ENCODE data around the gene TANK. TPM values are rescaled to one million over a fixed set of nuclear protein-coding genes. Genes with fewer than 3 reads are reported as not detected.

The TANK gene
- total and polyA plus RNA-seq, 2 donors (not counting 3 experiments of a cell fraction or from before 2014, with no cell fraction given), result 33.3 to 83.2 TPM

GRCh38 chr2:161269111-161269510 lies 108.9 kb downstream of the TANK start:
- TF ChIP-seq GATA2 (IDR thresholded peaks at IDR 0.05; ENCODE audit: insufficient read depth, insufficient read length, low read depth, low read length) (no peak), POLR2A (IDR thresholded peaks at IDR 0.05; ENCODE audit: low read depth, low read length) (no peak), MYC (IDR thresholded peaks at IDR 0.05; ENCODE audit: low read depth, low read length) (no peak), MAX (IDR thresholded peaks at IDR 0.05; ENCODE audit: insufficient read depth, insufficient read length) (no peak), FOS (IDR thresholded peaks at IDR 0.05; ENCODE audit: borderline replicate concordance, insufficient read depth, low read length) (no peak), CTCF (IDR thresholded peaks at IDR 0.05; ENCODE audit: extremely low read depth in 1 of 2, insufficient read depth in 1 of 2, low read depth in 1 of 2, low read length in 2 of 2) (no peak), POLR2AphosphoS5 (IDR thresholded peaks at IDR 0.05; ENCODE audit: insufficient read depth, low read depth, low read length) (no peak), JUN (IDR thresholded peaks at IDR 0.05; ENCODE audit: borderline replicate concordance, insufficient read depth, insufficient read length, low read depth) (no peak), EZH2 (IDR thresholded peaks at IDR 0.05; ENCODE audit: borderline replicate concordance, low read depth, low read length, severe bottlenecking) (no peak)
- H3K27ac ChIP-seq (ENCODE audit: insufficient read depth, low read depth, low read length), result no peak overlapping the region
- H3K9ac ChIP-seq (replicated peaks; ENCODE audit: extremely low read depth, insufficient read depth, low read length), result no peak overlapping the region
- no peaks in the 10 kb centered on the region for H3K79me2 ChIP-seq (ENCODE audit: control insufficient read depth, insufficient read depth, low read length)
- no peak overlapping the region for H3K4me2 ChIP-seq (ENCODE audit: insufficient read depth, low read length)
- intact Hi-C loops (cut with micrococcal nuclease) (no loop called here), dilution Hi-C loops (cut with MboI; ENCODE audit: extremely low pct_ligation_motif_present, low sequenced_read_pairs) (no loop called here)
- no peak for DNase-seq (ENCODE audit: low read depth, low spot score)
- H3K4me3 ChIP-seq (replicated peaks in 1 of 3; ENCODE audit: insufficient read depth in 1 of 3, low read depth in 1 of 3, low read length in 3 of 3), result no peak overlapping the region
- H3K4me1 ChIP-seq (ENCODE audit: control insufficient read depth, extremely low read depth, insufficient read depth, low read length), result no peaks in the 10 kb centered on the region
- FAIRE-seq, result no peak
- H3K9me1 ChIP-seq (replicated peaks; ENCODE audit: control insufficient read depth, extremely low read depth, insufficient read depth, low read length), result no peaks in the 10 kb centered on the region
- H2AFZ ChIP-seq (ENCODE audit: low read depth, low read length), result no peak overlapping the region
- POLR2A ChIA-PET, result no interaction called here
- no peaks in the 10 kb centered on the region for H3K27me3 ChIP-seq (ENCODE audit: control insufficient read depth in 2 of 2, insufficient read depth in 2 of 2, low read length in 2 of 2)
- H3K9me3 ChIP-seq (replicated peaks; ENCODE audit: control insufficient read depth, insufficient read depth, low read length), result no peaks in the 10 kb centered on the region
- no TSS peak for BruUV-seq (replicated peaks)
- CTCF ChIA-PET, result interaction anchor here (1.3 to 2.9 kb wide), 2 partner anchors 15 to 18 kb away, joined by 3 to 16 read pairs; no protein-coding TSS in a partner anchor
- H3K36me3 ChIP-seq (ENCODE audit: control insufficient read depth in 2 of 2, extremely low read depth in 1 of 2, insufficient read depth in 2 of 2, low read length in 2 of 2), result no peaks in the 10 kb centered on the region
- no peaks in the 10 kb centered on the region for H4K20me1 ChIP-seq (replicated peaks; ENCODE audit: control insufficient read depth, extremely low read depth, insufficient read depth, low read length)
